HS-5 (cell line): Measurements from ENCODE around the gene S100A11.

ENCODE experiments used
- DNase-seq: peaks from one replicate; pipeline ENCODE4 v3.0.0-alpha.2; 2012; ENCODE audit warnings: low read depth

S100A11 gene

GRCh38 chr1:152001631-152002584 lies 34.9 kb downstream of the S100A11 start:
- peak; percentile 96 for DNase-seq

DNA sequence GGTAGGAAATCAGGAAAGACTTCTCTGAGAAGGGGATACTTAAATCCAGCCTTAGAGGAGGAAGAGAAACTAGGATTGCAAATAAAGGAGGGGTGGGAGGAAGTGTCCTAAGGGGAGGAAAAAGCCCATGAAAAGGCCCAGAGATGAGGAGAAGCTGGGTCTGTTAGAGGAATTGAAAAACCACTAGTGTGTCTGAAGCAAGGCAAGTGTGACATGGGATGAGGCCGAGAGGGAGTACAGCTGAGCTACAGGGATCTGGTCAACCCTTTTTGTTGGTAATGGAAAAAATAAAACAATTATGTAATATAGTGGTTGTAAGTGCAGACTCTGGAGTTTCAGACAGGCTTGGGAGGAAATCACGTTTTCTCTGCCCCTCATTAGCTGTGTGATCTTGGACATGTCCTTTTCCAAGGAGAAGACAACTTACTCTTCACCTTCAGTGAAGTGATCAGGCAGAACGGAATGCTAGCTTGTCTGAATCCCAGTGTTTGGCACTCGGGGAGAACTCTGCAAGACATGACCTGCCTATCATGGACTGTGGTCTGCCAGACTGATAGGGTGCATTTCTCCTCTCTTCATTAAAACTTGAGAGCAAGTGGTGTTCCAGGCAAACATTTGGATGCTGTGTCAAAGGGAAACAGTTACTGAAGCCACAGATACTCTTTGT lies 35.7 kb downstream of the S100A11 start:
- DNase-seq: no peak

DNA sequence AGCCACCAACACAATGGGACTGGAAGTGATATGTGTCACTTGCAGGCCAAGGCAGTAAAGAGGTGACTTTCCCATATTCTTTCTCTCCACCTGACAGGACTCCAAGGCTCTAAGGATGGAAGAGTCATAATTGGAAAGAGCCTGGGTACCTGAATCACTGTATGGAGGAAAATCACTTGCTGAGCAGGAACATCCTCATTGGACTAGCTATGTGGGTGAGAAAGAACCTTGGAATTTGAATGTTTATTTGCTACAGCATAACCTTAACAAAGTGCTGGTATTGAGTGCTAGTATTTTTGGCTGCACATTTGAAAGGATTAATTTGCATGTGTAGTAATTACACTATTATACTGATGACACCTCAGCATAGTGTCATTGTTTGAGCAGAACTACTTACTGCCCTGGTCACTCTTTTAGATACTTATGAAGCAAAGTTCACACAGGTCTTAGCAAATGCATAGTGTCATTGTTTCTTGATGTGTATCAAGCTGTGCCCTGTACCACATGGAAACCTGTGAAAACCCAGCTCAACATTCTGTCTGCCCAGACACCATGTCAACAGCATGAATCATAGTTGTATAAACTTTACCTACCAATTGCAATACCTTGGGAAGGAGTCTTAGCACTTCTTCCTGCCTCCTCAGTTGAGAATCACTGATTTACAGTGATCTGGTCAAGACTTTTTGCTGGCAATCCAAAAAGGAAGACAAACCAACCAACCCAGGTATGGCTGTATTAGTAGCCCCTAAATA lies 38.0 kb downstream of the S100A11 start:
- no peak for DNase-seq

DNA sequence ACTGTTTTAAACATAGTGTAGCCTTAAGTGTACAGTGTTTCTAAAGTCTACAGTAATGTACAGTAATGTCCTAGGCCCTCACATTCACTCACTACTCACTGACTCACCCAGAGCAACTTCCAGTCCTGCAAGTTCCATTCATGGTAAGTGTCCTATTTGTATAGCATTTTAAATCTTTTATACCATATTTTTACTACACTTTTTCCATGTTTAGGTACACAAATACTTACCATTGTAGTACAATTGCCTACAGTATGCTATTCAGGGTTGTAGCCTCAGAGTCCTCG lies 39.6 kb downstream of the S100A11 start:
- DNase-seq: no peak

- DNase-seq: no peak
These were observed 41.0 kb downstream of the S100A11 start for GRCh38 chr1:151995774-151996173.

DNA sequence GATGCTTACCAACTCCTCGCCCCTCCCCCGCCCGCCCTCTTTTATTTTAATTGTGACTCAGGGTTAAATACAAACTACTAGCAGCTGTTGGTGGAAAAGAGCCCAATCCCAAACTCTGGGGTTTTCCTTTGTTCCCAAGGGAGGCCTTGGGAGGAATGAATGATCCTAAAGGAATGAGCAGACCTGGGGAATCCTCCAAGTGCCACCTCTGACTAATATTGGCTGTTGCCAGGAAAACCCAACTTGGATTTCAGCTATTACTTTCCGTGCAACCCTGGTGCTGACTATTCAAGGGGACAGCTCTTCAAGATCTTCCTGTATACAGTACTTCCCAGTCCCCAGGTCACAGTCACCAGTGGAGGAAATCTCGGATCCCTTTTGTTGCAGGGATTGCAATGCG lies 41.8 kb downstream of the S100A11 start:
- DNase-seq: peak; percentile 99

DNA sequence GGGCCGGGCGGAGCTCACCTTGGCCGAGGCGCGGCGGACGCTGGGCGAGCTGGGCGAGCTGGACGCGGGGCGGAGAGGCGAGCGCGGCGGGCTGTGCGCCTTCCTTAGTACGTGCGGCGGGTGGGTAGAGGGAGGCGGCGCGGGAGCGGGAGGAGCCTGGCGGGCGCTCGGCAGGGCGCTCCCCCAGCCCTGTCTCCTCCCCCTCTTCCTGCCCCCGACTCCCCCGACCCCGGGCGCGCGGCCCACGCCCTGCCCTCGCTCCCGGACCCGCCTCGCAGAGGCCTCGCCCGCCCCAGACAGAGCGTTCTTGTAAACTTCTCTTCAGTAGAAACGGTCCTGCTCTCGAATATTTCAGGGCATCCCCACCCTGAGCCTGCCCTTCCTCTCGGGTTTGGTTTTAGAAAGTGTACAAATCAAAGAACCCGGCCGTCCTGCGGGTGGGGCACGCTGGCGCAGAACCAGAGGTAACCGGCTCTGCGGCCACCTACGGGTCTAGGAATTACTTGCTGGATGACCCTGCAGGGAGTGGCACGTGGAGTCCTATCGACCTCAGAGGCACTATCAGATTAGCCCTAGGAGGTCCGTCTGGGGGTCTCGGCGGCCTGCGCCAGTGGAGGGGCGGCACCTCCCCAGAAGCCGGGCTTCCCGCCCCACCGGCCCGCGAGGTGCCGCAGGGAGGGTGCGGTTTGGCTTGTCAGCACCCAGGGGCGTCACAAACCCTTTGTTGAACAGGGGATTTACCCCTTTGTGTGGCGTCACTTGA lies 42.9 kb downstream of the S100A11 start, which contains the start of gene S100A10:
TSS of gene S100A10 (minus strand) at position 126 of the 763 bp plus-strand sequence. CDS start 7,629 bp downstream, outside the sequence.
- DNase-seq: no peak

- no peak for DNase-seq
These were observed 43.6 kb downstream of the S100A11 start for GRCh38 chr1:151993084-151993733.

GRCh38 chr1:151992303-151993083 lies 44.3 kb downstream of the S100A11 start:
- peak; percentile 98 for DNase-seq

GRCh38 chr1:151991663-151992302 lies 45.0 kb downstream of the S100A11 start:
- DNase-seq: no peak

GRCh38 chr1:151990856-151991198 lies 46.0 kb downstream of the S100A11 start:
- no peak for DNase-seq

DNA sequence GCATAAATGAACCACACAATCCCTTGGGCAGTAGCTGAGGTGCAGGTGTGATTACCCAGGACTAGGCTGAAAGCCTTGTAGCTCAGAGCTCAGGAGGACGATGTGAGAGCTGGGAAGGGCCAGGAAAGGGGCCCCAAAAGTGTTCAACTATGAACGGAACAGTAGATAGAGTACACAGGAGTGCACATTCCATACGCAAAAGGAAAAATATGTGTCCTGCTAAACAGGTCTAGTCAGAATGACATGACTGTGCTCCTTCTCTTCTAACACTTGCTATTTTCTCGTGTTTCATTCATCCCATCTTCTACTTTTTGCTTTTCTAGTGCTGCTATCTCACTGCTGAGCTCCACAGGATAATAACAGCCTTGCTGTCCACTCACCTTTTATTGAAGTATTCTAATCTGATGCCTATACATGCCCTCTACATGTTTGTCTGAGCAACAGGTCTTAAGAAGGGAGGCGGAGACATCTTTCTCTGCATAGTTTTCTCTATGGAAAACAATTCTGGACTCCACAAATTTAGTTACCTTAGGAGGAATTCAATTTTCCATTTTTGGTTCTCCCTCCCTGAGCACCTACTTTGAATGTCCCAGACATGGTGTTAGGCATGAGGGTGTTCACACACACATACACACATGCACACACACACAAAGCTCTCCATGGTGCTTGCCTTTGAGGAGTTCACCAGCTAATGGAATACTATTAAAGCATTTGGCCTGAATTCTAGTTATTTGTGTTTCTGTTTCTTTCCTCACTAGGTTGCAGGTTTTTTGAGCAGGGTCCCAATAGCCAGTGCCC lies 46.5 kb downstream of the S100A11 start:
- DNase-seq: no peak

DNA sequence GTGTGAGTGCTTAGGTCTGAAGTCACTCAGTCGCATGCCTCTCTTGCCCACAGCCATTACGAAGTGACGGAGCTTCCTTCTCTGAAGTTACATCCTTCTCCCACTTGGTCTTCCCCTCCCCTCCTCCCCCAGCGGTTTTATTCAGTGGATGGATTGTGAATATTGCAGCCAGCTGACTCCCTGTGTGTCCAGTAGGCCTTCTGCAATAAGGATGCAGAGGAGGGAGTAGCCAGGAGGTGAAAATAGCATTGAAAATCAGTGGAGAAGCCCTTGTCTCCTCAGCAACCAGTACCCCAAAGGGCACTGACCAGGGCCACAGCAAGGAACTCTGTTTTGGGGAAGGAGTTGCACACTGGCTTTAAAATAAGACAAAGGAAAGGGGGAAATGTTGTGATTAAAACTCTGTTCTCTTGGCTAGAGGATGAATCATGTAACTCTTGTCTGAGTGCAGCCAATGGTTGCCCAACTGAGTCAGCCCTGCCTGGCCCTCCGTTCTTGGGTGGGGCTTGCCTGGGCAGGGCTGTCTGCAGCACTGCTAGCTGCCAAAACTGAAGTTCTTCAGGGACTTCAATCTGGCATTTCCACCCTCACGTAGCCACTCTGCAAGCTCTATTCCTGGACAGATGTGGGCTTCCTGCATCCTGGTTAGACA lies 47.5 kb downstream of the S100A11 start:
- peak; percentile 89 for DNase-seq

DNA sequence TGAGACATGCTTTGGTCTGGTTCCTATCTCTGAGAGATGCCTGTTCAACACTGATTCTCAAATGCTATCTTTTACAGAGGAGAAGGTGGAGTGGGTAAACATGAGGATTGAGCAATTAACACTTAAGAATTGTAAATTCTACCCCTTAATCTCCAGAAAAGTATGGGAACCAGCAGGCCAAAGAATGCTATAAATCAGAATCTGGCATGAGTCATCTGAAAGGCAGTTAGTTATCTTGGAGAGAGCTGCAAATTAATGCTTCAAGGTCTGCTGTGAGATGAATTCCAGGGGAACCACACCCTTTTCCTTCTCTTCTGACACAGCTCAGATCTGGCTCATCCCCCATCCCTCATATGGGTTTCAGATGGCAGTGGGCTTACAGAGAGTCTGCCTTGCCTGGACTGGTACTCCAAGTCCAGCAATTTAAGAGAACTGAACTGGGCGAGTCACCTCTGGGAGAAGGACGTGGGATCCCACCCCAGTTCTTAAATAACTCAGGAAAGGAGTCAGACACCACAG lies 48.3 kb downstream of the S100A11 start:
- peak; percentile 93 for DNase-seq

DNA sequence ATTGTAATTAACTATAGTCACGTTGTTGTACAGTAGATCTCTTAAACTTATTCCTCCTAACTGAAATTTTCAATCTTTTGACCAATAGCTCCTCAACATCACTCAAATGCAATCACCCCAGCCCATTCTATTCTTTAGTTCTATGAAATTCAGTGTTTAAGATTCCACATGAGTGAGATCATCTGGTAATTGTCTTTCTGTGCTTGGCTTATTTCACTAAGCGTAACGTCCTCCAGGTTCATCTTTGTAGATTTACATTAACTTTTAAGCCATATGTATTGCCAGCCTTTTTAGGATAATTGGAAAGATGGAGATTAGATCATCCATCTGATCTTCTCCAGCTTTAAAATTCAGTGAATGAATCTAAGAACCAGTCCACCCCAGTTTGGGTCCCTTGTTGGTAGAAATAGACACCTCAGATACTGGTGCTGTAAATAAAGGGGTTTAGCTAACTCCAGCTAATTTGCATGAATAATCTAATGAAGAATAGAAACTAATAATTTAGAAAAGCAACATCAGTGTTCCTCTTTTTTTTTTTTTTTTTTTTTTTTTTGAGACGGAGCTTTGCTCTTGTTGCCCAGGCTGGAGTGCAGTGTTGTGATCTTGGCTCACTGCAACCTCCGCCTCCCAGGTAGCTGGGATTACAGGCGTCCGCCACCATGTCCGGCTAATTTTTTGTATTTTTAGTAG lies 50.2 kb downstream of the S100A11 start:
- no peak for DNase-seq

DNA sequence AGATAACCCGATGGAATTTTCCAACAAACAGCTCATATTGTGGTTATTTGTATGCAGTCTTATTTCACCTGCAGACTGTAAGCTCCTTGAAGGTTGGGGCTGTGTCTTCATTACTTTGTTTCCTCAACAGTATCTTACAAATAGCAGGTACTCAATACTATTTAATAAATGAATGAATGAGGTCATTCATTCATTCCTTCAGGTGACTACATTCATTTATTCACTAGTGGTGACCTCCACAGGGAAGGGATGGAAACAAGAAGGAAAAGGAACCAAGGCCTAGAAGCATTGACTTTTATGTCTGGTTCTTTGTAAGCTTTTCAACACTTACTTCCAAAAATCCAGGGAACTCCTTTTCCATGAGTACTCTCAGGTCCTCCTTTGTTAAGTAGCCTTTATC lies 51.0 kb downstream of the S100A11 start:
- DNase-seq: no peak

GRCh38 chr1:151985270-151985669 lies 51.5 kb downstream of the S100A11 start:
- no peak for DNase-seq
